Erythroblast (primary cell): ENCODE data around the gene PSMG3.

ENCODE experiments used
- GATA1 ChIP-seq: IDR thresholded peaks from 2 replicates; pipeline ENCODE4 v1.6.1; 2011; ENCODE audit warnings: low read depth, mild to moderate bottlenecking, control low read depth, low read length, moderate library complexity
- POLR2A ChIP-seq: IDR thresholded peaks from 2 replicates; pipeline ENCODE4 v1.6.1; 2011; ENCODE audit warnings: mild to moderate bottlenecking, low read length

GRCh38 chr7:1562116-1562515, 7.7 kb downstream of the PSMG3 start:
- no peak for TF ChIP-seq POLR2A
- no peak for TF ChIP-seq GATA1
